ENCODE measurements around the gene GRID2.

DNA sequence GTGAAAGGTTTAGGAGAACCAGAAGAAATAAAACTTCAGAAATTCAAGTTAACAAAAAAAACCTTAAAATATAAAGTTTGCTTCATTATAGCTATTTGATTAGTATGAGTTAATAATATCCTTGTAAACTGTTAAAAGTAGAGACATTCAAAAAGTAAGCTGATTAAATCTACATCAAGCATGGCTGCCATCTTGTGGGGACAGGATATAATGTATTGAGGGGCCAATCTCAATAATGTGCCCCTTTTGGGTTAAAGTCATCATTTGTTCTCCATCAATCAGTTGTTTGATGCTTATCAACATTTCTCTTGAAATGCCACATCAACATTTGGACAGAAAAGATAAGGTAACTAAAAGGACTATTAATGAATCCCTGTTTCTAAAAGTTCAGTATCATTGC lies 4.6 kb upstream of the GRID2 start:
- no peak for TF ChIP-seq EP300 (IDR thresholded peaks at IDR 0.05)
- no peak for TF ChIP-seq POLR2AphosphoS5 (IDR thresholded peaks at IDR 0.05)

Measured in upper lobe of left lung (tissue), 4 donors.